ENCODE data around the gene RPS6KA4.

- TF ChIP-seq CTCF (conservative IDR thresholded peaks at IDR 0.05; ENCODE audit: low read depth, low read length) (no peak), EZH2 (IDR thresholded peaks at IDR 0.05; ENCODE audit: borderline replicate concordance, low read depth, low read length, poor library complexity, severe bottlenecking) (no peak)
Observed at GRCh38 chr11:64369440-64370421, 10.8 kb downstream of the RPS6KA4 start.

Data from A673 (cell line).